Ishikawa (cell line): ENCODE data around the gene CPT1B.

ENCODE experiments used
- CEBPB ChIP-seq: IDR thresholded peaks from 2 replicates; pipeline ENCODE4 v1.6.1; 2012
- CREB1 ChIP-seq: IDR thresholded peaks from 2 replicates; pipeline ENCODE4 v1.6.1; 2012; ENCODE audit warnings: low read depth
- EGR1 ChIP-seq: IDR thresholded peaks from 2 replicates; pipeline ENCODE4 v1.6.1; 2012
- EP300 ChIP-seq: IDR thresholded peaks from 2 replicates; pipeline ENCODE4 v1.6.1; 2012; ENCODE audit warnings: borderline replicate concordance
- FOXM1 ChIP-seq: IDR thresholded peaks from 2 replicates; pipeline ENCODE4 v1.6.1; 2012; ENCODE audit warnings: low read depth, borderline replicate concordance
- NFIC ChIP-seq: IDR thresholded peaks from 2 replicates; pipeline ENCODE4 v1.6.1; 2012
- RAD21 ChIP-seq: IDR thresholded peaks from 2 replicates; pipeline ENCODE4 v1.6.1; 2012; ENCODE audit warnings: low read depth
- TAF1 ChIP-seq: IDR thresholded peaks from 2 replicates; pipeline ENCODE4 v1.6.1; 2012; ENCODE audit warnings: low read depth, mild to moderate bottlenecking
- TCF12 ChIP-seq: IDR thresholded peaks from 2 replicates; pipeline ENCODE4 v1.6.1; 2012; ENCODE audit warnings: low read depth
- TEAD4 ChIP-seq: IDR thresholded peaks from 2 replicates; pipeline ENCODE4 v1.6.1; 2012
- YY1 ChIP-seq: IDR thresholded peaks from 2 replicates; pipeline ENCODE4 v1.6.1; 2012; ENCODE audit warnings: low read depth
- ZBTB7A ChIP-seq: IDR thresholded peaks from 2 replicates; pipeline ENCODE4 v1.6.1; 2012; ENCODE audit warnings: low read depth
- TF ChIP-seq, protein P1 (sequence below): IDR thresholded peaks from 2 replicates; pipeline ENCODE4 v1.6.1; 2012
- TF ChIP-seq, protein P2 (sequence below): IDR thresholded peaks from 2 replicates; pipeline ENCODE4 v1.6.1; 2012
- TF ChIP-seq, protein P3 (sequence below): IDR thresholded peaks from 2 replicates; pipeline ENCODE4 v1.6.1; 2012; ENCODE audit warnings: low read depth, mild to moderate bottlenecking

The CPT1B gene

DNA sequence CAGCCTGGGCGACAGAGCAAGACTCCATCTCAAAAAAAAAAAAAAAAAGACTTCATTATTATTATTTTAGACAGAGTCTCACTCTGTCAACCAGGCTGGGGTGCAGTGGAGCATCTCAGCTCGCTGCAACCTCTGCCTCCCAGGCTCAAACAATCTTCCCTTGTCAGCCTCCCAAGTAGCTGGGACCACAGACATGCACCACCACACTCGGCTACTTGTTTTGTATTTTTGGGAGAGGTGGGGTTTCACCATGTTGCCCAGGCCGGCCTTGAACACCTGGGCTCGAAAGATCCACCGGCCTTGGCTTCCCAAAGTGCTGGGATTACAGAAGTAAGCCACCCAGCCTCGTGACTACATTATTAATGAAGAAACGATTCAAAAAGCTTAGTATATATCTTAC is 43.1 kb downstream of the CPT1B start:
- TF ChIP-seq TAF1 (no peak), TEAD4 (no peak), CREB1 (no peak), ZBTB7A (no peak), CEBPB (no peak), FOXM1 (no peak), TCF12 (no peak), EP300 (no peak), RAD21 (no peak), NFIC (no peak), YY1 (no peak), EGR1 (no peak)
- TF ChIP-seq, protein P1, sequence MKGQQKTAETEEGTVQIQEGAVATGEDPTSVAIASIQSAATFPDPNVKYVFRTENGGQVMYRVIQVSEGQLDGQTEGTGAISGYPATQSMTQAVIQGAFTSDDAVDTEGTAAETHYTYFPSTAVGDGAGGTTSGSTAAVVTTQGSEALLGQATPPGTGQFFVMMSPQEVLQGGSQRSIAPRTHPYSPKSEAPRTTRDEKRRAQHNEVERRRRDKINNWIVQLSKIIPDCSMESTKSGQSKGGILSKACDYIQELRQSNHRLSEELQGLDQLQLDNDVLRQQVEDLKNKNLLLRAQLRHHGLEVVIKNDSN: no peak
- TF ChIP-seq, protein P2, sequence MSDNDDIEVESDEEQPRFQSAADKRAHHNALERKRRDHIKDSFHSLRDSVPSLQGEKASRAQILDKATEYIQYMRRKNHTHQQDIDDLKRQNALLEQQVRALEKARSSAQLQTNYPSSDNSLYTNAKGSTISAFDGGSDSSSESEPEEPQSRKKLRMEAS: no peak
- TF ChIP-seq, protein P3, sequence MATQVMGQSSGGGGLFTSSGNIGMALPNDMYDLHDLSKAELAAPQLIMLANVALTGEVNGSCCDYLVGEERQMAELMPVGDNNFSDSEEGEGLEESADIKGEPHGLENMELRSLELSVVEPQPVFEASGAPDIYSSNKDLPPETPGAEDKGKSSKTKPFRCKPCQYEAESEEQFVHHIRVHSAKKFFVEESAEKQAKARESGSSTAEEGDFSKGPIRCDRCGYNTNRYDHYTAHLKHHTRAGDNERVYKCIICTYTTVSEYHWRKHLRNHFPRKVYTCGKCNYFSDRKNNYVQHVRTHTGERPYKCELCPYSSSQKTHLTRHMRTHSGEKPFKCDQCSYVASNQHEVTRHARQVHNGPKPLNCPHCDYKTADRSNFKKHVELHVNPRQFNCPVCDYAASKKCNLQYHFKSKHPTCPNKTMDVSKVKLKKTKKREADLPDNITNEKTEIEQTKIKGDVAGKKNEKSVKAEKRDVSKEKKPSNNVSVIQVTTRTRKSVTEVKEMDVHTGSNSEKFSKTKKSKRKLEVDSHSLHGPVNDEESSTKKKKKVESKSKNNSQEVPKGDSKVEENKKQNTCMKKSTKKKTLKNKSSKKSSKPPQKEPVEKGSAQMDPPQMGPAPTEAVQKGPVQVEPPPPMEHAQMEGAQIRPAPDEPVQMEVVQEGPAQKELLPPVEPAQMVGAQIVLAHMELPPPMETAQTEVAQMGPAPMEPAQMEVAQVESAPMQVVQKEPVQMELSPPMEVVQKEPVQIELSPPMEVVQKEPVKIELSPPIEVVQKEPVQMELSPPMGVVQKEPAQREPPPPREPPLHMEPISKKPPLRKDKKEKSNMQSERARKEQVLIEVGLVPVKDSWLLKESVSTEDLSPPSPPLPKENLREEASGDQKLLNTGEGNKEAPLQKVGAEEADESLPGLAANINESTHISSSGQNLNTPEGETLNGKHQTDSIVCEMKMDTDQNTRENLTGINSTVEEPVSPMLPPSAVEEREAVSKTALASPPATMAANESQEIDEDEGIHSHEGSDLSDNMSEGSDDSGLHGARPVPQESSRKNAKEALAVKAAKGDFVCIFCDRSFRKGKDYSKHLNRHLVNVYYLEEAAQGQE: no peak

DNA sequence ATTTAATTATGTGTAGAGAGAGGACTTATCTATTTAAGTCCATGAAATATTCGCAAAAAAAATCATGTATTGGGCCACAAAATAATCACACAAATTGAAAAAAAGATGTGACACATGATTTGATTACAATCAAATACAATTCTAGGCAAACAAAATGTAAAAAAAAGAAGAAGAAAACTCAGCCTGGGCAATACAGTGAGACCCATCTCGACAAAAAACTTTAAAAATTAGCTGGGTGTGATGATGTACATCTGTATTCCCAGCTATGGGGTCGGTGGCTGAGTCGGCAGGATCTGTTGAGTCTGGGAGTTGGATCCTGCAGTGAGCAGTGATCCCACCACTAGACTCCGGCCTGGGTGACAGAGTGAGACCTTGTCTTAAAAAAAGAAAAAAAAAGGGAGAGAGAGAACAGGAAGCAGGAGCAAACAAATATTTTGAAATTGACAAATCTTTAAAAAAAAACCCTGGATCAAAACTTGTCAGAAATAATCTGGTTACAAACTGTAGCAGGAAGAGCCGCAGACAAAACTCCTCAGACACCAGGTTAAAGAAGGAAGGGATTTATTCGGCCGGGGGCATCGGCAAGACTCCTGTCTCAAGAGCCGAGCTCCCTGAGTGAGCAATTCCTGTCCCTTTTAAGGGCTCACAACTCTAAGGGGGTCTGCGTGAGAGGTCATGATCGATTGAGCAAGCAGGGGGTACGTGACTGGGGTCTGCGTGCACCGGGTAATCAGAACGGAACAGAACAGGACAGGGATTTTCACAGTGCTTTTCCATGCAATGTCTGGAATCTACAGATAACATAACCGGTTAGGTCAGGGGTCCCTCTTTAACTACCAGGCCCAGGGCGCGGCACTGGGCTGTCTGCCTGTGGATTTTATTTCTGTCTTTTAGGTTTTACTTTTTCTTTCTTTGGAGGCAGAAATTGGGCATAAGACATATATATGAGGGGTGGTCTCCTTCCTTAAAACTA is 45.1 kb downstream of the CPT1B start:
- no peak for TF ChIP-seq FOXM1
- no peak for TF ChIP-seq EGR1
- no peak for TF ChIP-seq EP300
- TF ChIP-seq, protein P2: no peak
- TF ChIP-seq, protein P3: no peak
- TF ChIP-seq TAF1: no peak
- TF ChIP-seq CEBPB: no peak
- TF ChIP-seq NFIC: no peak
- TF ChIP-seq CREB1: no peak
- no peak for TF ChIP-seq RAD21
- no peak for TF ChIP-seq TEAD4

DNA sequence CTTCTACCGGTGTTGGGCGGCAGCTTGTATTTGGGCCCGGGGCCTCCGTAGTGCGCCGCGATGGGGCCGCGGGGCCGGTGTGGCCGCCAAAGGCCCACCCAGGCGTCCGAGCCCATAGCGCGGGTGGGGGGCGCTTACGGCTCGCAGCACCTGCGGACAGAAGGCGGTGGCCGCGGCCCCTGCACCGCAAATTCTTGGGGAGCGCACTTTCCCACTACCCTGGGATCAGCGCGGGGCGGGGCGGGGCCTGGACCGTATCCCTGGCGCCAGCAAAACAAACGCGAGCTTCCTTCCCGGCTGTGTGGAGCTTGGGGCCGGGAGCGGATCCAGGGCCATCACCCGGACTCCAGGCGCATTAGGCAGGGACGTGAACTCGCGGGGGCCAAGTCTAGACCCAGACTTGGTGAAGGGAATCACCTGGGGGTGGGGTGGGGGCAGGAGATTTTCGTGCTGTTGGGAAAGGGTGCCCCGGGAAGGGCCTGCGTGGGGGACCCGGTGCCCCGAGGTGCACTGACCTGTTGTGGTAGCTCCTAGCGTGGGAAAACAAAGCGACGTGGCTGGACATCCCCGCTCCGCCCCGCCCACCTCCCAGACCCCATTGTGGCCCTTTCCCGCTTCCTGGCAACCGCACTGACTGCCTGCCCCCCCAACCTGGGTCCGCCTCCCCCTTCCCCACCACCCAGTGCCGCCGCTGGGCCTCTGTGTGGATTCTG is 46.1 kb downstream of the CPT1B start:
- TF ChIP-seq ZBTB7A (peak; percentile 37; the same call in 1 of the 2 replicates), EGR1 (no peak)

DNA sequence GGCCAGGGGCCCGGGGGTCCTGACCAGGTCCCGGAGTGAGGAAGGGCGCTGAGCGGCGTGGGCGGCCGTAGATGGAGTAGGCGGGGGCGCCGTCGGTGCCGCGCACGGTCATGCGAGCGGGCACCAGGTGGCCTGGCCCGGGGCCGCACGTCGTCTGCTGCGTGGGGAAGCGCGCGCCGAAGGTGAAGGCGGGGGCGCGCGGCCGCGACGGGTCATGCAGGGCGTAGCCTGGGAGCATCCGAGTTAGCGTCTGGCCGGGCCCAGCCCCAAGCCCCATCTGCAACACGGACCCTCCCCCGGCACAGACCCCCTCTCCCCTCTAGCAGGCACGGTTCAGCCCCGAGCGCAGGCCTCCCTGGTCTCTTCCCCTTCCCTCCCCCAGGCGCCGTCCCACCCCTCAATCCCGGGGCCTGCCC is 46.7 kb downstream of the CPT1B start:
- TF ChIP-seq CREB1: no peak
- no peak for TF ChIP-seq FOXM1
- TF ChIP-seq, protein P2: 0 out of 2 replicates have a peak, but pooled peaks have one; percentile 12
- TF ChIP-seq CEBPB: no peak
- TF ChIP-seq ZBTB7A: peak; percentile 27; the same call in 1 of the 2 replicates
- TF ChIP-seq EGR1: peak; percentile 50; the same call in 1 of the 2 replicates

DNA sequence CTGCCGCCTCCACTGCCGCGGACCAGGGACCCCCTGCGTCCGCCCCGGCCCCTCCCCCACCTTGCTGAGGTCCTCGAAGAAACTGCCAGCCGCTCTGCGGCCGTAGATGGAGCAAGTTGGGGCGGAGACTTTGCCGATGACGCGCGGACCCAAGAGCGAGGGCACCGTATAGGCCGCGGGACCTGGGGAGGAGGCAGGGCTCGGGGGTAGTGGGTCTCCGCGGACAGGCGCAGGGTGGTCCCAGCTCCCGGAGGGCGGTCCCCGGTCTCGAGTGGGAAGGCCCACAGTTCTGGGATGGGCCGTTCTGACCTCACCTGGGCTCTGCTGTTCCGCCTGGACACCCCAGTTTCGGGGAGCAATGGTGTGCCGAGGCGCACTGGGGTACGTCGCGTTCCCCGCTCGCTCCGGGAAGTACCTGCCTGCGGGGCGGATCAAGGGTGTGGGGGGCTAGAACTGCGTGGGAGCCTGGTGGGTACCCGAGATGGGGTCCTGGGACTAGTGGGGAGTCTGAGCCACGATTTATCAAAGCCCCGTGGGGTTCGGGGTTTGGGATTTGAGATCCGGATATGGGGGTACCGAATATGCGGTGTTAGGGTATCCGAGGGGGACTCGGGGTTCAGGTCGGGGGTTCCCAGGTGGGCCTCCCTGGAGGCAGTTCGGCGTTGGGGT is 47.2 kb downstream of the CPT1B start:
- TF ChIP-seq ZBTB7A: 0 out of 2 replicates have a peak, but pooled peaks have one; percentile 14
- TF ChIP-seq, protein P3: no peak
